Measurements from ENCODE around the gene GRIK4.

- TF ChIP-seq, protein P1, sequence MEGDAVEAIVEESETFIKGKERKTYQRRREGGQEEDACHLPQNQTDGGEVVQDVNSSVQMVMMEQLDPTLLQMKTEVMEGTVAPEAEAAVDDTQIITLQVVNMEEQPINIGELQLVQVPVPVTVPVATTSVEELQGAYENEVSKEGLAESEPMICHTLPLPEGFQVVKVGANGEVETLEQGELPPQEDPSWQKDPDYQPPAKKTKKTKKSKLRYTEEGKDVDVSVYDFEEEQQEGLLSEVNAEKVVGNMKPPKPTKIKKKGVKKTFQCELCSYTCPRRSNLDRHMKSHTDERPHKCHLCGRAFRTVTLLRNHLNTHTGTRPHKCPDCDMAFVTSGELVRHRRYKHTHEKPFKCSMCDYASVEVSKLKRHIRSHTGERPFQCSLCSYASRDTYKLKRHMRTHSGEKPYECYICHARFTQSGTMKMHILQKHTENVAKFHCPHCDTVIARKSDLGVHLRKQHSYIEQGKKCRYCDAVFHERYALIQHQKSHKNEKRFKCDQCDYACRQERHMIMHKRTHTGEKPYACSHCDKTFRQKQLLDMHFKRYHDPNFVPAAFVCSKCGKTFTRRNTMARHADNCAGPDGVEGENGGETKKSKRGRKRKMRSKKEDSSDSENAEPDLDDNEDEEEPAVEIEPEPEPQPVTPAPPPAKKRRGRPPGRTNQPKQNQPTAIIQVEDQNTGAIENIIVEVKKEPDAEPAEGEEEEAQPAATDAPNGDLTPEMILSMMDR (conservative IDR thresholded peaks at IDR 0.05), result no peak
- no peak for TF ChIP-seq EZH2 (IDR thresholded peaks at IDR 0.05; ENCODE audit: low read depth)
Measured at GRCh38 chr11:120648771-120649170, 137.2 kb downstream of the GRIK4 start.
